HCT116 (cell line): Measurements from ENCODE around the gene PACRG. TPM values are rescaled to one million over a fixed set of nuclear protein-coding genes. Genes with fewer than 3 reads are reported as not detected.

Experiments
- ATAC-seq: fragments of 200-7000 bp; cut with Tn5 transposase; 2 replicates; pipeline ENCODE4 v1.9.1; 2020; ENCODE audit warnings: mild to moderate bottlenecking, moderate library complexity
- BruUV-seq: library from RNA; stranded (reverse); fragments of 400-500 nt; replicated peaks from 2 replicates; lab custom pipeline; 2021; lab: Mats Ljungman, UMichigan
- CTCF ChIA-PET: fragments of 300-600 bp; sonication (Branson Sonifier 250); formaldehyde crosslinking; loops from one replicate; lab custom pipeline; 2021; ENCODE audit warnings: antibody characterized with exemption; lab: Charles Lee
- POLR2A ChIA-PET: fragments of 300-600, 350-600 bp; sonication (Branson Sonifier 250); formaldehyde crosslinking; loops from one replicate; lab custom pipeline; 2021; ENCODE audit warnings: antibody characterized with exemption; lab: Charles Lee
- RAD21 ChIA-PET, 2 experiments: fragments of 300-600 bp; sonication (Branson Sonifier 250); formaldehyde crosslinking; loops; one replicate each; lab custom pipeline; 2023; ENCODE audit warnings: low total read pairs in 2 of 2; ENCODE audit not compliant: uncharacterized antibody in 2 of 2, unreplicated experiment in 2 of 2, low non-redundant PET in 1 of 2; lab: Charles Lee
- DNase-seq: peaks from one replicate; pipeline ENCODE4 v3.0.0-alpha.2; 2010; ENCODE audit warnings: low read depth, low spot score
- H2AFZ ChIP-seq: fragments of 200-600 bp; shearing (Covaris generic), sonication (generic); 2 replicates; pipeline ENCODE4 v1.6.1; 2017; ENCODE audit warnings: low read depth, mixed run types, mixed read lengths, antibody characterized with exemption, low read length; ENCODE audit not compliant: poor library complexity, severe bottlenecking
- H3K27ac ChIP-seq: 2 replicates; pipeline ENCODE4 v1.5.1; 2012; ENCODE audit warnings: low read depth, low read length
- H3K27me3 ChIP-seq: fragments of 200-600 bp; sonication (generic); 2 replicates; pipeline ENCODE4 v1.6.1; 2016; ENCODE audit warnings: mixed run types, low read length, mixed read lengths; ENCODE audit not compliant: insufficient read depth
- H3K36me3 ChIP-seq, 2 experiments: fragments of 200-500 bp in 1 of 2; fragments of 200-600 bp in 1 of 2; sonication (Bioruptor generic) in 1 of 2; sonication (generic) in 1 of 2; 2 replicates each; pipeline versions ENCODE4 v1.5.1 to v1.6.1; 2014 to 2016; ENCODE audit warnings: low read length in 2 of 2, inconsistent platforms in 1 of 2, mixed read lengths in 1 of 2, mixed run types in 1 of 2; ENCODE audit not compliant: insufficient read depth in 2 of 2, control insufficient read depth in 1 of 2
- H3K4me1 ChIP-seq, 2 experiments: fragments of 200-600 bp in 1 of 2; sonication (generic) in 1 of 2; 2 replicates each; pipeline versions ENCODE4 v1.5.1 to v1.6.1; 2012 to 2017; ENCODE audit warnings: low read length in 2 of 2, inconsistent platforms in 1 of 2, mild to moderate bottlenecking in 1 of 2, mixed read lengths in 1 of 2, mixed run types in 1 of 2, moderate library complexity in 1 of 2; ENCODE audit not compliant: insufficient read depth in 2 of 2, control insufficient read depth in 1 of 2
- H3K4me2 ChIP-seq: fragments of 200-600 bp; sonication (generic); 2 replicates; pipeline ENCODE4 v1.6.1; 2017; ENCODE audit warnings: mixed run types, low read length, mixed read lengths
- H3K4me3 ChIP-seq, 2 experiments: fragments of 200-600 bp in 1 of 2; sonication (generic) in 1 of 2; replicated peaks in 1 of 2; 2 replicates each; pipeline ENCODE4 v1.5.1; 2011 to 2016; ENCODE audit warnings: low read length in 2 of 2, control low read depth in 1 of 2, low read depth in 1 of 2, mild to moderate bottlenecking in 1 of 2, mixed read lengths in 1 of 2, mixed run types in 1 of 2
- H3K79me2 ChIP-seq: fragments of 200-600 bp; sonication (generic); 2 replicates; pipeline ENCODE4 v1.6.1; 2017; ENCODE audit warnings: mild to moderate bottlenecking, mixed run types, low read length, moderate library complexity, mixed read lengths; ENCODE audit not compliant: insufficient read depth
- H3K9ac ChIP-seq: fragments of 200-600 bp; sonication (generic); 2 replicates; pipeline ENCODE4 v1.6.1; 2016; ENCODE audit warnings: low read length, mixed read lengths
- H3K9me2 ChIP-seq: fragments of 200-600 bp; sonication (generic), shearing (Covaris generic); 2 replicates; pipeline ENCODE4 v1.6.1; 2017; ENCODE audit warnings: mixed run types, mild to moderate bottlenecking, moderate library complexity; ENCODE audit not compliant: insufficient read depth
- H3K9me3 ChIP-seq, 2 experiments: fragments of 200-500 bp in 1 of 2; fragments of 200-600 bp in 1 of 2; sonication (Bioruptor generic) in 1 of 2; sonication (generic) in 1 of 2; 2 replicates each; pipeline ENCODE4 v1.6.1; 2014 to 2017; ENCODE audit warnings: low read length in 2 of 2, mixed read lengths in 2 of 2, inconsistent platforms in 1 of 2, low read depth in 1 of 2, mild to moderate bottlenecking in 1 of 2, mixed run types in 1 of 2, moderate library complexity in 1 of 2; ENCODE audit not compliant: control insufficient read depth in 1 of 2, insufficient read depth in 1 of 2
- H4K20me1 ChIP-seq: fragments of 200-600 bp; sonication (generic), shearing (Covaris generic); 2 replicates; pipeline ENCODE4 v1.6.1; 2017; ENCODE audit warnings: mixed run types, mild to moderate bottlenecking, moderate library complexity; ENCODE audit not compliant: insufficient read depth
- CBX3 ChIP-seq: IDR thresholded peaks from 2 replicates; pipeline ENCODE4 v1.6.1; 2012; ENCODE audit warnings: low read depth
- EGR1 ChIP-seq: IDR thresholded peaks from 2 replicates; pipeline ENCODE4 v1.6.1; 2012; ENCODE audit warnings: low read depth
- EZH2 ChIP-seq: fragments of 200-600 bp; sonication (generic); IDR thresholded peaks from 2 replicates; pipeline ENCODE4 v1.6.1; 2017; ENCODE audit warnings: antibody characterized with exemption, mixed run types
- FOSL1 ChIP-seq: IDR thresholded peaks from 2 replicates; pipeline ENCODE4 v1.6.1; 2012; ENCODE audit warnings: low read depth
- JUND ChIP-seq: IDR thresholded peaks from 2 replicates; pipeline ENCODE4 v1.6.1; 2012
- SIN3A ChIP-seq: IDR thresholded peaks from 2 replicates; pipeline ENCODE4 v1.6.1; 2012; ENCODE audit warnings: low read depth
- SP1 ChIP-seq: IDR thresholded peaks from 2 replicates; pipeline ENCODE4 v1.6.1; 2012; ENCODE audit warnings: low read depth
- YY1 ChIP-seq: IDR thresholded peaks from 2 replicates; pipeline ENCODE4 v1.6.1; 2011; ENCODE audit warnings: low read length, low read depth, moderate library complexity, mild to moderate bottlenecking; ENCODE audit not compliant: insufficient replicate concordance; ENCODE audit errors: extremely low read depth
- ZFX ChIP-seq: fragments of 450-650 bp; IDR thresholded peaks from 2 replicates; pipeline ENCODE4 v1.6.1; 2017
- ZNF274 ChIP-seq: fragments of 200-500 bp; sonication (Bioruptor generic); IDR thresholded peaks from 2 replicates; pipeline ENCODE4 v1.6.1; 2014; ENCODE audit warnings: mild to moderate bottlenecking, low read depth, low read length, inconsistent platforms
- intact Hi-C: fragments of 100-400 bp; cut with micrococcal nuclease; formaldehyde crosslinking; loops from 2 replicates; pipeline ENCODE4 v1.10.0; 2022
- total RNA-seq: library from RNA; stranded (reverse); gene quantifications from one replicate; pipeline ENCODE4 v1.2.1, GENCODE V29; 2021; ENCODE audit not compliant: unreplicated experiment
- TF ChIP-seq, protein P1 (sequence below): IDR thresholded peaks from 2 replicates; pipeline ENCODE4 v1.6.1; 2012; ENCODE audit warnings: low read depth
- TF ChIP-seq, protein P2 (sequence below): IDR thresholded peaks from 2 replicates; pipeline ENCODE4 v1.6.1; 2012
- TF ChIP-seq, protein P3 (sequence below): IDR thresholded peaks from 2 replicates; pipeline ENCODE4 v1.6.1; 2012
- TF ChIP-seq, protein P4 (sequence below), 3 experiments: fragments of 200-600 bp in 1 of 3; sonication (generic) in 1 of 3; IDR thresholded peaks in 2 of 3; conservative IDR thresholded peaks in 1 of 3; 2 replicates each; pipeline ENCODE4 v1.5.1; 2012 to 2017; ENCODE audit warnings: low read depth in 2 of 3, low read length in 2 of 3, antibody characterized with exemption in 1 of 3, borderline replicate concordance in 1 of 3, control low read depth in 1 of 3, mild to moderate bottlenecking in 1 of 3, mixed read lengths in 1 of 3, mixed run types in 1 of 3, moderate library complexity in 1 of 3; ENCODE audit not compliant: insufficient read depth in 1 of 3

The PACRG gene
- total RNA-seq, 1 experiment from 2014 or later: 0.71 TPM

DNA sequence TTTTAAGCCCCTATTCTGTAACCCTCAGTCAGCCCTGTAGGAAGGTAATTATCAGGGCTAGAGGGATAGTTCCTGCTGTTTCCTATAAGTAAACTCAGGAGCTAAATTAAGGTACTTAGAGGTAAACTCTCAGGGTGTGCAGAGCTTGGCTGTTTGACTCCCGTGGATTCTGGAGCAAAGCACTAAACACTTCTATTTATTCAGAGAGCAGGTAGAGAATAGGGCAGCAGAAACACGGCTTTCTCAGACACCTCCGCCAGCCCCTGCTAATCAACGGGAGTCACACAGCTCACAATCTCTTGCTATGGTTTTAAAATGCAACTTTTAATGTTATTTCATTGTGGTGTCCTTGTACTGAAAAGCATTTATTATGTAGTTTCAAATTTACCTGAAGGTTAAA is 22.0 kb upstream of the PACRG start:
- intact Hi-C loops: no loop called here
- H3K9me2 ChIP-seq: no peaks in the 10 kb centered on the region
- no peaks in the 10 kb centered on the region for H3K4me1 ChIP-seq
- no peak overlapping the region for H3K27ac ChIP-seq
- H3K4me3 ChIP-seq: no peak overlapping the region
- no peaks in the 10 kb centered on the region for H3K27me3 ChIP-seq
- DNase-seq: no peak
- H3K9me3 ChIP-seq: no peaks in the 10 kb centered on the region
- ChIA-PET CTCF (no interaction called here), POLR2A (no interaction called here), RAD21 (no interaction called here)
- no peak overlapping the region for H3K9ac ChIP-seq
- H2AFZ ChIP-seq: no peak overlapping the region
- no peaks in the 10 kb centered on the region for H3K79me2 ChIP-seq
- no peak for TF ChIP-seq FOSL1
- no peak for TF ChIP-seq ZNF274
- TF ChIP-seq, protein P1, sequence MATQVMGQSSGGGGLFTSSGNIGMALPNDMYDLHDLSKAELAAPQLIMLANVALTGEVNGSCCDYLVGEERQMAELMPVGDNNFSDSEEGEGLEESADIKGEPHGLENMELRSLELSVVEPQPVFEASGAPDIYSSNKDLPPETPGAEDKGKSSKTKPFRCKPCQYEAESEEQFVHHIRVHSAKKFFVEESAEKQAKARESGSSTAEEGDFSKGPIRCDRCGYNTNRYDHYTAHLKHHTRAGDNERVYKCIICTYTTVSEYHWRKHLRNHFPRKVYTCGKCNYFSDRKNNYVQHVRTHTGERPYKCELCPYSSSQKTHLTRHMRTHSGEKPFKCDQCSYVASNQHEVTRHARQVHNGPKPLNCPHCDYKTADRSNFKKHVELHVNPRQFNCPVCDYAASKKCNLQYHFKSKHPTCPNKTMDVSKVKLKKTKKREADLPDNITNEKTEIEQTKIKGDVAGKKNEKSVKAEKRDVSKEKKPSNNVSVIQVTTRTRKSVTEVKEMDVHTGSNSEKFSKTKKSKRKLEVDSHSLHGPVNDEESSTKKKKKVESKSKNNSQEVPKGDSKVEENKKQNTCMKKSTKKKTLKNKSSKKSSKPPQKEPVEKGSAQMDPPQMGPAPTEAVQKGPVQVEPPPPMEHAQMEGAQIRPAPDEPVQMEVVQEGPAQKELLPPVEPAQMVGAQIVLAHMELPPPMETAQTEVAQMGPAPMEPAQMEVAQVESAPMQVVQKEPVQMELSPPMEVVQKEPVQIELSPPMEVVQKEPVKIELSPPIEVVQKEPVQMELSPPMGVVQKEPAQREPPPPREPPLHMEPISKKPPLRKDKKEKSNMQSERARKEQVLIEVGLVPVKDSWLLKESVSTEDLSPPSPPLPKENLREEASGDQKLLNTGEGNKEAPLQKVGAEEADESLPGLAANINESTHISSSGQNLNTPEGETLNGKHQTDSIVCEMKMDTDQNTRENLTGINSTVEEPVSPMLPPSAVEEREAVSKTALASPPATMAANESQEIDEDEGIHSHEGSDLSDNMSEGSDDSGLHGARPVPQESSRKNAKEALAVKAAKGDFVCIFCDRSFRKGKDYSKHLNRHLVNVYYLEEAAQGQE: no peak
- TF ChIP-seq ZFX: no peak
- no peak for TF ChIP-seq CBX3
- TF ChIP-seq, protein P2, sequence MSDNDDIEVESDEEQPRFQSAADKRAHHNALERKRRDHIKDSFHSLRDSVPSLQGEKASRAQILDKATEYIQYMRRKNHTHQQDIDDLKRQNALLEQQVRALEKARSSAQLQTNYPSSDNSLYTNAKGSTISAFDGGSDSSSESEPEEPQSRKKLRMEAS: no peak
- no peak for TF ChIP-seq EGR1
- H3K4me2 ChIP-seq: no peak overlapping the region
- BruUV-seq: no TSS peak
- no peaks in the 10 kb centered on the region for H3K36me3 ChIP-seq
- no peak for ATAC-seq
- no peaks in the 10 kb centered on the region for H4K20me1 ChIP-seq

DNA sequence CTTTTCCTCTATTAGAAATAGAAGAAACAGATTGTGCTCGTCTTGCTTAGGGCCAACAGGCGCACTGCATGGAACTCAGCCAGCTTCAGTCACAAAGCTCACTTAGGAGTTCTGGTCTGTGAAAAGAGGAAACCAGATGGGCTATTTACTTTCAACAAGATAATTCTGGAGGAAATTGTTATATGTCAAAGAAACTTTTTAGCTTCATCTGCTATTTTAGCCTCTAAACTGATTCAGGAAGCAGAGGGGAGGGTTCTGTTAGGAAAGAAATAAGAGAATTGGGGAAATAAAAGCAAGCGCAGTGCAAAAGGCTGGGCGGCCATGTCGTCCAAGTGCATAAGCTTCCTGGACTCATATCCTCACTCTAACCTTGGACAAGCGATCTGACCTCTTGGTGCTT is 21.5 kb upstream of the PACRG start:
- ATAC-seq: no peak
- Histone ChIP-seq H3K4me3 (no peak overlapping the region), H2AFZ (no peak overlapping the region), H3K9ac (no peak overlapping the region), H3K27me3 (no peaks in the 10 kb centered on the region), H3K27ac (no peak overlapping the region), H3K79me2 (no peaks in the 10 kb centered on the region), H4K20me1 (no peaks in the 10 kb centered on the region), H3K4me2 (no peak overlapping the region), H3K9me2 (no peaks in the 10 kb centered on the region), H3K36me3 (no peaks in the 10 kb centered on the region), H3K9me3 (no peaks in the 10 kb centered on the region), H3K4me1 (no peaks in the 10 kb centered on the region)
- ChIA-PET POLR2A (no interaction called here), RAD21 (no interaction called here), CTCF (no interaction called here)
- no TSS peak for BruUV-seq
- DNase-seq: no peak
- intact Hi-C loops: no loop called here
- TF ChIP-seq EGR1 (no peak), ZNF274 (no peak), JUND (no peak), YY1 (no peak), ZFX (no peak), SIN3A (no peak), SP1 (no peak), EZH2 (no peak)
- TF ChIP-seq, protein P3, sequence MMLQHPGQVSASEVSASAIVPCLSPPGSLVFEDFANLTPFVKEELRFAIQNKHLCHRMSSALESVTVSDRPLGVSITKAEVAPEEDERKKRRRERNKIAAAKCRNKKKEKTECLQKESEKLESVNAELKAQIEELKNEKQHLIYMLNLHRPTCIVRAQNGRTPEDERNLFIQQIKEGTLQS: no peak
- TF ChIP-seq, protein P4, sequence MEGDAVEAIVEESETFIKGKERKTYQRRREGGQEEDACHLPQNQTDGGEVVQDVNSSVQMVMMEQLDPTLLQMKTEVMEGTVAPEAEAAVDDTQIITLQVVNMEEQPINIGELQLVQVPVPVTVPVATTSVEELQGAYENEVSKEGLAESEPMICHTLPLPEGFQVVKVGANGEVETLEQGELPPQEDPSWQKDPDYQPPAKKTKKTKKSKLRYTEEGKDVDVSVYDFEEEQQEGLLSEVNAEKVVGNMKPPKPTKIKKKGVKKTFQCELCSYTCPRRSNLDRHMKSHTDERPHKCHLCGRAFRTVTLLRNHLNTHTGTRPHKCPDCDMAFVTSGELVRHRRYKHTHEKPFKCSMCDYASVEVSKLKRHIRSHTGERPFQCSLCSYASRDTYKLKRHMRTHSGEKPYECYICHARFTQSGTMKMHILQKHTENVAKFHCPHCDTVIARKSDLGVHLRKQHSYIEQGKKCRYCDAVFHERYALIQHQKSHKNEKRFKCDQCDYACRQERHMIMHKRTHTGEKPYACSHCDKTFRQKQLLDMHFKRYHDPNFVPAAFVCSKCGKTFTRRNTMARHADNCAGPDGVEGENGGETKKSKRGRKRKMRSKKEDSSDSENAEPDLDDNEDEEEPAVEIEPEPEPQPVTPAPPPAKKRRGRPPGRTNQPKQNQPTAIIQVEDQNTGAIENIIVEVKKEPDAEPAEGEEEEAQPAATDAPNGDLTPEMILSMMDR (IDR thresholded peaks at IDR 0.05 in 2 of 3, conservative IDR thresholded peaks at IDR 0.05 in 1 of 3; ENCODE audit: borderline replicate concordance in 1 of 3, insufficient read depth in 1 of 3, low read depth in 2 of 3, low read length in 2 of 3): no peak
